Kidney (tissue), 14 donors: ENCODE data around the gene SERPINB6. TPM values are rescaled to one million over a fixed set of nuclear protein-coding genes. Genes with fewer than 3 reads are reported as not detected.

Experiments
- DNase-seq, 5 donors: peaks; one replicate each; pipeline ENCODE4 v3.0.0-alpha.2; 2013 to 2020
- FAIRE-seq: peaks from 2 replicates; lab custom pipeline; 2012; peaks lifted over from hg19 to GRCh38; lab: Jason Lieb, UNC
- H3K27ac ChIP-seq, 2 donors: one replicate each; pipeline ENCODE4 v1.7.0; 2013; ENCODE audit warnings: low read depth in 2 of 2, low read length in 2 of 2, inconsistent platforms in 1 of 2
- H3K27me3 ChIP-seq: one replicate; pipeline ENCODE4 v1.7.1; 2013; ENCODE audit warnings: low read length, inconsistent platforms; ENCODE audit not compliant: control insufficient read depth, insufficient read depth
- H3K36me3 ChIP-seq, 3 donors: one replicate each; pipeline versions ENCODE4 v1.7.0 to v1.7.1; 2013; ENCODE audit warnings: low read length in 3 of 3, control low read depth in 1 of 3, inconsistent platforms in 1 of 3; ENCODE audit not compliant: insufficient read depth in 3 of 3, control insufficient read depth in 2 of 3
- H3K4me1 ChIP-seq, 3 donors: one replicate each; pipeline versions ENCODE4 v1.7.0 to v1.7.1; 2013; ENCODE audit warnings: low read length in 3 of 3, inconsistent platforms in 1 of 3, low read depth in 1 of 3; ENCODE audit not compliant: control insufficient read depth in 2 of 3, insufficient read depth in 2 of 3
- H3K4me3 ChIP-seq, 3 donors: one replicate each; pipeline versions ENCODE4 v1.7.0 to v1.8.1; 2013; ENCODE audit warnings: low read length in 3 of 3, control low read depth in 1 of 3, inconsistent platforms in 1 of 3
- H3K9ac ChIP-seq, 3 donors: one replicate each; pipeline versions ENCODE4 v1.7.0 to v1.7.1; 2013; ENCODE audit warnings: low read length in 3 of 3, control low read depth in 1 of 3, inconsistent platforms in 1 of 3
- H3K9me3 ChIP-seq, 3 donors: one replicate each; pipeline versions ENCODE4 v1.7.0 to v1.7.1; 2013; ENCODE audit warnings: low read length in 3 of 3, control low read depth in 1 of 3, inconsistent platforms in 1 of 3; ENCODE audit not compliant: control insufficient read depth in 2 of 3, insufficient read depth in 1 of 3
- CTCF ChIP-seq: IDR thresholded peaks from 3 replicates; pipeline ENCODE4 v1.5.1; 2012; ENCODE audit warnings: mild to moderate bottlenecking, moderate library complexity, borderline replicate concordance; ENCODE audit not compliant: insufficient read depth; ENCODE audit errors: extremely low read depth
- intact Hi-C: fragments of 100-400 bp; cut with DNase I; formaldehyde crosslinking; loops from one replicate; pipeline ENCODE4 v1.11.1; 2022
- polyA plus RNA-seq: library from polyadenylated mRNA; stranded (reverse); fragments of 350-450 nt; fragmentation: Illumina TruSeq; extraction: RNeasy Lipid Tissue Mini Kit (QIAGEN cat#74804); gene quantifications from one replicate; pipeline ENCODE4 v1.2.3, GENCODE V29; 2014; ENCODE audit warnings: low read depth, low replicate concordance; ENCODE audit not compliant: insufficient read depth
- total RNA-seq: library from RNA; stranded (reverse); fragmentation: NEBNext Ultra II Directional; extraction: Animal tissue kit (Norgen Biotek cat#: 25700); gene quantifications from one replicate; pipeline ENCODE4 v1.2.1, GENCODE V29; 2021
- donor health status: control.
- donor health status: control.
- donor health status: control.
- donor health status: control.
- donor health status: control.
- donor health status: DM: yes; HTN: yes; CAD: no.
- donor health status: Normal renal cell carcinoma (clear cell type).

SERPINB6 gene
- total and polyA plus RNA-seq, 2 donors from 2014 or later: 136 to 212 TPM

DNA sequence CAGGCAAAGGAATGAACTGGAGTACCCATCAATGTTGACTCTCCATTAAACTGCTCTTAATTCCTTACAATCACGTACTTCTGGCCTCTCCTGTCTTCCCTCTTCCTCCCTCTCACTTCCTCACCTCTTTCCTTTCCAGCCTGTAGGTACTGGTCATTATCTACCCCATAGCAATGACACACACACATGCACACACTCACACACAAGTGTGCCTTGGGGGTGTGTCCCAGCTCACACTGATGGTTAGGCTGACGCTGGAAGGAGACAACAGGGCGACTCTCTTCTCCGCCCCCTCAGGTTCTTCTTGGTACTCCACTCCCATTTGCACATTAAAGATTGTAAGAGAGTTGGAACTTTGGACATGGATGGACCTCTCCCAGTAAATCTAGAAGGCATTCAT, 54.3 kb downstream of the SERPINB6 start:
- H3K4me1 ChIP-seq: peaks cover 0 to 2% (median 0%) of the 10 kb centered on the region in 3 donors
- H3K36me3 ChIP-seq: no peaks in the 10 kb centered on the region
- H3K9me3 ChIP-seq: no peaks in the 10 kb centered on the region
- H3K27ac ChIP-seq: no peak overlapping the region
- H3K4me3 ChIP-seq: no peak overlapping the region
- no peaks in the 10 kb centered on the region for H3K27me3 ChIP-seq
- no peak for TF ChIP-seq CTCF
- intact Hi-C loops: loop anchor here (10.0 kb wide), 1 partner anchor 72 kb away; the partner anchor contains the start of gene SERPINB1
- no peak overlapping the region for H3K9ac ChIP-seq
- DNase-seq (no peak), FAIRE-seq (no peak)

DNA sequence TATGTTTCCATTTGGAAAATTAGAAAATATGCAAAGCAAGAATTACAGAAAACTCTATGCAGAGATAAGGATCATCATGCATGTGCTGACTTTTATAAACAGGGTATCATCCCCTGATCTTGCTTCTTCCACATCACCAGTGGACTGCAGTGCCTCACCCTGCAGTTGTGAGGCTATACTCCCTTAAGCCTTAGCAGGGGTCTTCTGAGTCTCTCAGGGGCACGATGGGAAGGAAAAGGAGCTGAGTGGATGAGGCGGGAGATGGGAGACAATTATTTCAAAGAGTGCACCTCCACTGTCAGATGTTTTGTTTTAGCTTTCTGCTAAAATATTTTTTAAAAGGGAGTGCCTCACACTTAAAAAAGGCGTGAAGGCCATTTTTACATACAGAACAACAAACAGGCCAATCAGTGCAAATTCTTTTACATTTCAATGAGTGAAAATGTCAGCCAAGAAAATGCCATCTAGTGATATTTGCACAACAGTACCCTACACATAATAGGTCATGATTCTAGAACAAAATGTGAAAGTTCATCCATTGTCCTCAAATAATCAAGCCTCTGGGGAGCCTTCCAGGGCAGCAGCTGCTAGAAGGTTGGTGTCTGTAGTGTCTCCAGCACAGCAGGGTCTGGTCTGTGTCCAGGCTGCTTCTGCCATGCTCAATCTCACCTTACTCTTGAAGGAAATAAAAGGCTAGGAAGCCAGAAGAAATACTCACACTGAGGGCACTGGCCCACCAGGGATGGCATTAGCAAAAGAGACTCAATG, 55.0 kb downstream of the SERPINB6 start:
- no peaks in the 10 kb centered on the region for H3K27me3 ChIP-seq
- no peak overlapping the region for H3K4me3 ChIP-seq
- no peaks in the 10 kb centered on the region for H3K9me3 ChIP-seq
- no peak for FAIRE-seq
- no peaks in the 10 kb centered on the region for H3K36me3 ChIP-seq
- no peak for DNase-seq
- TF ChIP-seq CTCF: no peak
- H3K4me1 ChIP-seq: peaks cover 0 to 2% (median 0%) of the 10 kb centered on the region in 3 donors
- H3K9ac ChIP-seq: no peak overlapping the region
- intact Hi-C loops: loop anchor here (10.0 kb wide), 1 partner anchor 72 kb away; the partner anchor contains the start of gene SERPINB1
- no peak overlapping the region for H3K27ac ChIP-seq

- no peaks in the 10 kb centered on the region for H3K9me3 ChIP-seq
- TF ChIP-seq CTCF: no peak
- H3K9ac ChIP-seq: no peak overlapping the region
- H3K36me3 ChIP-seq: no peaks in the 10 kb centered on the region
- intact Hi-C loops: loop anchor here (10.0 kb wide), 1 partner anchor 70 kb away; the partner anchor contains the start of gene SERPINB1
- DNase-seq: no peak
- H3K4me1 ChIP-seq: peaks cover 0 to 2% (median 0%) of the 10 kb centered on the region in 3 donors
- no peak overlapping the region for H3K27ac ChIP-seq
- no peak for FAIRE-seq
- H3K4me3 ChIP-seq: no peak overlapping the region
- no peaks in the 10 kb centered on the region for H3K27me3 ChIP-seq
Observed at GRCh38 chr6:2915150-2915549, 56.2 kb downstream of the SERPINB6 start.
